Loucy (cell line): ENCODE results near the gene EFCAB14.

Experiments used
- H2AFZ ChIP-seq: fragments of 200-600 bp; sonication (generic); 2 replicates; pipeline ENCODE4 v1.6.0; 2016; ENCODE audit warnings: antibody characterized with exemption, mild to moderate bottlenecking, low read length, moderate library complexity
- H3F3A ChIP-seq: fragments of 200-600 bp; 2 replicates; pipeline ENCODE4 v1.6.0; 2016; ENCODE audit warnings: antibody characterized with exemption, low read depth, mild to moderate bottlenecking
- H3K27me3 ChIP-seq: fragments of 200-600 bp; sonication (generic); 2 replicates; pipeline ENCODE4 v1.6.1; 2014; ENCODE audit warnings: low read length, mild to moderate bottlenecking; ENCODE audit not compliant: insufficient read depth, poor library complexity, severe bottlenecking
- H3K36me3 ChIP-seq: fragments of 200-600 bp; sonication (generic); 2 replicates; pipeline ENCODE4 v1.6.1; 2016; ENCODE audit warnings: low read length; ENCODE audit not compliant: insufficient read depth
- H3K4me1 ChIP-seq: fragments of 200-600 bp; sonication (generic); 2 replicates; pipeline ENCODE4 v1.5.1; 2014; ENCODE audit warnings: low read length, mild to moderate bottlenecking; ENCODE audit not compliant: insufficient read depth, poor library complexity, severe bottlenecking
- H3K4me2 ChIP-seq: fragments of 200-600 bp; sonication (generic); 2 replicates; pipeline ENCODE4 v1.6.0; 2014; ENCODE audit warnings: antibody characterized with exemption, low read length, low read depth, mild to moderate bottlenecking; ENCODE audit not compliant: poor library complexity, severe bottlenecking
- H3K4me3 ChIP-seq: fragments of 200-600 bp; sonication (generic); 2 replicates; pipeline ENCODE4 v1.5.1; 2014; ENCODE audit warnings: low read length, mild to moderate bottlenecking, mixed read lengths; ENCODE audit not compliant: poor library complexity, severe bottlenecking
- H3K79me2 ChIP-seq: fragments of 200-600 bp; sonication (generic); 2 replicates; pipeline ENCODE4 v1.6.1; 2014; ENCODE audit warnings: low read length; ENCODE audit not compliant: insufficient read depth
- H3K9ac ChIP-seq: fragments of 200-600 bp; sonication (generic); 2 replicates; pipeline ENCODE4 v1.6.0; 2014; ENCODE audit warnings: mild to moderate bottlenecking, low read depth, low read length, moderate library complexity; ENCODE audit not compliant: poor library complexity, severe bottlenecking
- H3K9me2 ChIP-seq: fragments of 200-600 bp; sonication (generic); replicated peaks from 2 replicates; pipeline ENCODE4 v1.6.1; 2016; ENCODE audit warnings: low read depth, low read length, mixed read lengths
- H3K9me3 ChIP-seq: fragments of 200-600 bp; sonication (generic); 2 replicates; pipeline ENCODE4 v1.6.1; 2014; ENCODE audit warnings: mild to moderate bottlenecking, antibody characterized with exemption, low read length, low read depth; ENCODE audit not compliant: insufficient read depth
- H4K20me1 ChIP-seq: fragments of 200-600 bp; sonication (generic); 2 replicates; pipeline ENCODE4 v1.6.0; 2014; ENCODE audit warnings: antibody characterized with exemption, low read length, mild to moderate bottlenecking; ENCODE audit not compliant: insufficient read depth, poor library complexity, severe bottlenecking
- CTCF ChIP-seq: fragments of 200-600 bp; sonication (generic); conservative IDR thresholded peaks from 2 replicates; pipeline ENCODE4 v1.5.1; 2014; ENCODE audit warnings: mild to moderate bottlenecking, antibody characterized with exemption, low read length
- EZH2phosphoT487 ChIP-seq: fragments of 200-600 bp; IDR thresholded peaks from 2 replicates; pipeline ENCODE4 v1.6.1; 2018; ENCODE audit warnings: antibody characterized with exemption, mild to moderate bottlenecking, moderate library complexity, borderline replicate concordance

The EFCAB14 gene

DNA sequence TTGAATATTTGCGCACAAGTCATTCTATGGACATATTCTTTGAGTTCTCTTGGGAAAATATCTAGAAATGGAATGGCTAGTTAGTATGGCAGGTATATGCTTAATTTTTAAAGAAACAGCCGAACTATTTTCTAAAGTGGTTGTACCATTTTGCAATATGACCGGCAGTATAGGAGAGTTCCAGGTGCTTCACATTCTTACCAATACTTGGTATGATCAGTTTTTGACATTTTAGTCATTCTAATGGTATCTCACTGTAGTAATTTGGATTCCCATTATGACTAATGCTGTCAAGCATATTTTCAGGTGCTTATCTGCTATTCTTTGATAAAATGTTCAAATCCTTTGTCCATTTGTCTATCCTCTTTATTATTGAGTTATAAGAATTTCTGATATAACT, 71.3 kb downstream of the EFCAB14 start:
- no peak for TF ChIP-seq CTCF
- no peak overlapping the region for H2AFZ ChIP-seq
- peaks cover 9% of the 10 kb centered on the region for H3K4me1 ChIP-seq
- H3K79me2 ChIP-seq = no peaks in the 10 kb centered on the region
- H3K9me2 ChIP-seq = no peaks in the 10 kb centered on the region
- no peak overlapping the region for H3K9ac ChIP-seq
- no peak overlapping the region for H3K4me3 ChIP-seq
- H3K9me3 ChIP-seq = peaks cover 5% of the 10 kb centered on the region; the same call in 1 of the 2 replicates
- H3K4me2 ChIP-seq = no peak overlapping the region
- H3F3A ChIP-seq = peaks cover 5% of the 10 kb centered on the region; the same call in 1 of the 2 replicates
- no peaks in the 10 kb centered on the region for H4K20me1 ChIP-seq
- no peaks in the 10 kb centered on the region for H3K27me3 ChIP-seq
- H3K36me3 ChIP-seq = peaks cover 9% of the 10 kb centered on the region; the same call in 1 of the 2 replicates

DNA sequence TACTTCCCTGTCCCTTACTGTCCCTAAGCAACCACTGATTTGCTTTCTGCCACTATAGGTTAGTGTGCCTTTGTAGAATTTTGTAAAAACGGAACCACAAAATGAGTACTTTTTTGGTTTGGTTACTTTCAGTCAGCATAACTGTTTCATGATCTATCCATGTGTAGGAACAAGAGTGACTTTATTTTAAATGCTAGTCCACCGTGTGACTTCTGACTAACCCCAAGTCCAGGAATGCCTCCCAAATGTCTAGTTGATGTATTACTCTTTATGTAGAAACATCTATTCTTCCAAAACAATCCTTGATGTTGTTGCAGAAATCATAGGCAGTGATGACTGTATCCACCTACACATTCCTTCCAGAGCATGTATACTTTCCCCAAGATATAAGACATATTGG, 72.1 kb downstream of the EFCAB14 start:
- H3K9ac ChIP-seq = no peak overlapping the region
- H3K4me3 ChIP-seq = no peak overlapping the region
- no peak for TF ChIP-seq CTCF
- H3F3A ChIP-seq = no peaks in the 10 kb centered on the region
- peaks cover 9% of the 10 kb centered on the region; the same call in 1 of the 2 replicates for H3K36me3 ChIP-seq
- no peaks in the 10 kb centered on the region for H3K79me2 ChIP-seq
- no peak overlapping the region for H2AFZ ChIP-seq
- no peak overlapping the region for H3K4me2 ChIP-seq
- peaks cover 5% of the 10 kb centered on the region; the same call in 1 of the 2 replicates for H3K9me3 ChIP-seq
- H3K9me2 ChIP-seq = no peaks in the 10 kb centered on the region
- H3K4me1 ChIP-seq = peaks cover 1% of the 10 kb centered on the region
- H3K27me3 ChIP-seq = no peaks in the 10 kb centered on the region
- no peaks in the 10 kb centered on the region for H4K20me1 ChIP-seq

- peaks cover 9% of the 10 kb centered on the region; the same call in 1 of the 2 replicates for H3K36me3 ChIP-seq
- TF ChIP-seq EZH2phosphoT487 (no peak), CTCF (no peak)
- peaks cover 5% of the 10 kb centered on the region; the same call in 1 of the 2 replicates for H3K9me3 ChIP-seq
Observed at GRCh38 chr1:46646331-46646730, 72.6 kb downstream of the EFCAB14 start.

More at GRCh38 chr1:46646331-46646730, 72.6 kb downstream of the EFCAB14 start:
- Histone ChIP-seq H3K9ac (no peak overlapping the region), H3K79me2 (no peaks in the 10 kb centered on the region), H3K27me3 (no peaks in the 10 kb centered on the region), H2AFZ (no peak overlapping the region), H3K9me2 (no peaks in the 10 kb centered on the region), H3K4me3 (no peak overlapping the region), H3K4me2 (no peak overlapping the region), H3K4me1 (no peaks in the 10 kb centered on the region), H3F3A (no peaks in the 10 kb centered on the region), H4K20me1 (no peaks in the 10 kb centered on the region)
